Astrocyte of the spinal cord (primary cell): Measurements from ENCODE around the gene ULK4.

Experiments
- DNase-seq: peaks from one replicate; pipeline ENCODE4 v3.0.0; 2011; ENCODE audit warnings: low read depth, low spot score
- H3K4me3 ChIP-seq: 2 replicates; pipeline ENCODE4 v1.5.1; 2011; ENCODE audit warnings: low read depth, mild to moderate bottlenecking, low read length, moderate library complexity
- in situ Hi-C: cut with HindIII; loops from 2 replicates; pipeline ENCODE4 v1.10.0; 2017; ENCODE audit warnings: low sequenced_read_pairs
- TF ChIP-seq, protein P1 (sequence below): IDR thresholded peaks from 2 replicates; pipeline ENCODE4 v1.5.1; 2012; ENCODE audit warnings: low read depth, mild to moderate bottlenecking, low read length, inconsistent platforms

The ULK4 gene

DNA sequence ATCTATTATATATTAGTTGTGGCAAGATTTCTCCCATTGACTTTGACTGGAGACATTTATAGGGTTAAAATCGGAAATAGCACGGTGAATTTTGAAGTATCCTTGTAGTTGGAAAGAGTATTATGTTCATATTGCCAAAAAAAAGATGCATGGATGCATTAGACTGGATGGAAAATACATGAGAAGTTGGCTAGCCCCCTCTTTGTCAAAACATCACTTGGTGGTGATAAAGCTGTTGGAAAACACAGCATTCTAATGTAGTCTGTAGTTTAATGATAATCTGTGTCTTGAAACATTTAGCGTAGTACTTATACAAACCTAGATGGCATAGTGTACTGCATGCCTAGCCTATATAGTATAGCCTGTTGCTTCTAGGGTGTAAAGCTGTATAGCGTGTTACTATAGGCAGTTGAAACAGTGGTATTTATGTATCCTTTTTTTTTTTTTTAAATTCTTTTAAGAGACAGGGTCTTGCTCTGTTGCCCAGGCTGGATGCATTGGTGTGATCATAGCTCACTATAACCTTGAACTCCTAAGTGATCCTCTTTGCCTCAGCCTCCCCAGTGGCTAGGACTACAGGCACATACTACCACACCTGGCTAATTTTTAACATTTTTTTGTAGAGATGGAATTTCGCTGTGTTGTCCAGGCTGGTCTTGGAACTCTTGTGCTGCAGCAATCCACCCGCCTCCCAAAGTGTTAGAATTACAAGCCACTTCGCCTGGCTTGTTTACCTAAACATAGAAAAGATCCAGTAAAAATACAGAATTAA lies 740.8 kb downstream of the ULK4 start:
- no peak for DNase-seq
- in situ Hi-C loops: no loop called here
- TF ChIP-seq, protein P1, sequence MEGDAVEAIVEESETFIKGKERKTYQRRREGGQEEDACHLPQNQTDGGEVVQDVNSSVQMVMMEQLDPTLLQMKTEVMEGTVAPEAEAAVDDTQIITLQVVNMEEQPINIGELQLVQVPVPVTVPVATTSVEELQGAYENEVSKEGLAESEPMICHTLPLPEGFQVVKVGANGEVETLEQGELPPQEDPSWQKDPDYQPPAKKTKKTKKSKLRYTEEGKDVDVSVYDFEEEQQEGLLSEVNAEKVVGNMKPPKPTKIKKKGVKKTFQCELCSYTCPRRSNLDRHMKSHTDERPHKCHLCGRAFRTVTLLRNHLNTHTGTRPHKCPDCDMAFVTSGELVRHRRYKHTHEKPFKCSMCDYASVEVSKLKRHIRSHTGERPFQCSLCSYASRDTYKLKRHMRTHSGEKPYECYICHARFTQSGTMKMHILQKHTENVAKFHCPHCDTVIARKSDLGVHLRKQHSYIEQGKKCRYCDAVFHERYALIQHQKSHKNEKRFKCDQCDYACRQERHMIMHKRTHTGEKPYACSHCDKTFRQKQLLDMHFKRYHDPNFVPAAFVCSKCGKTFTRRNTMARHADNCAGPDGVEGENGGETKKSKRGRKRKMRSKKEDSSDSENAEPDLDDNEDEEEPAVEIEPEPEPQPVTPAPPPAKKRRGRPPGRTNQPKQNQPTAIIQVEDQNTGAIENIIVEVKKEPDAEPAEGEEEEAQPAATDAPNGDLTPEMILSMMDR: no peak
- no peak overlapping the region for H3K4me3 ChIP-seq

DNA sequence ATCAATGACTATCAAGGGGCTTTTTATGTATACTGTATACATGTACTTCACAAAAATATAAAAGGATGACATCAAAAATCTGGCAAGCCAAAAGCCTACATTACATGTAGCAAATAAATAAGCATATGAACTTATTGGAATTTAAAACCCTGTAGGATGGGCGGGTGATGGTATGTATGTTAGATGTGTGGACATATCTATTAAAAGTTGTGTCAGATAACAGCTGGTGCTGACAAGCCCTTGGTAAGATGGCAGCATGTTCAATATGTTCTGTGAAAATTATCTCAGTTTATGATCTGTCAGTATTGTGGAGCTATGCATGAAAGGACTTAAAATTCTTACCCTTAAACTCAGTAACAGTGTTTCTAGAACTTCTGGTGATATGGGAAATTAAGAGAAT lies 742.5 kb downstream of the ULK4 start:
- in situ Hi-C loops: no loop called here
- TF ChIP-seq, protein P1: no peak
- no peak overlapping the region for H3K4me3 ChIP-seq
- no peak for DNase-seq

DNA sequence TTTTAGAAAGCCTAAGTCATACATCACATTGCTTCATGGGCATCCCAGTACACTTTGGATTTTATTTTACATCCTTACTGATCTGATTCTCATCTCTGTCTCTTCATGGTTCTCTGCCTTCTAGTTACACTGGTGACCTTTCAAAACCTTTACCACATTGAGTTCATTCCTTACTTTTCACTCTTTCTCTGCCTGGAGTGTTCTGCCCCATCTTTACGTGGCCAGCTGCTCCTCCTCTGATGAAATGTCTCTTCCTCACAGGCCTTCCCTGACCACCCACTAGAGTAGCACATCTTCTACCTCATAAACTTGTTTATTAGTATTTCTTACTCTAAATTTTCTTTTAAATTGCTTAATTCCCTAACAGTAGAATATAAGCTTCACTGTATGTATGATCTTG lies 744.9 kb downstream of the ULK4 start:
- in situ Hi-C loops: no loop called here
- no peak overlapping the region for H3K4me3 ChIP-seq
- no peak for DNase-seq
- TF ChIP-seq, protein P1: no peak

- in situ Hi-C loops: no loop called here
- DNase-seq: no peak
- no peak overlapping the region for H3K4me3 ChIP-seq
- TF ChIP-seq, protein P1: no peak
Observed at GRCh38 chr3:41216422-41216821, 745.5 kb downstream of the ULK4 start.

DNA sequence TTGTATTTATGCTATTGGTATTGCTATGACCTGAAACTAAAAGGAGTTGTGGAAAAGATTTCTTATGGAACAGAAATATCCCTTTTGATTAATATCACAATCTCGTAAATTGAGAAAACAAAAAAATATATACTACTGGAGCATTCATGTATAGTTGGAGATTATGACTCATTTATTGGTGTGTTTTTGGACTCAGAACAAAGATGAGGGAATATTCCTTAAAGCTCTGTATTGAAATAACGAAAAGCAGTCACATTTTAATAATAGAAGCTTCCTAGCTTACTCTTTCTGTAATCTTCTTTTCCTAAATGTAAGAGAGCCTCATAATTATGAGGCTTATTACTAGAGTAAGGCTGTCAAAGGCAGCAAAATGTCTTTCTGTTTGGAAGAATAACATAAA lies 748.3 kb downstream of the ULK4 start:
- in situ Hi-C loops: no loop called here
- TF ChIP-seq, protein P1: no peak
- no peak for DNase-seq
- no peak overlapping the region for H3K4me3 ChIP-seq

GRCh38 chr3:41212088-41212487 lies 749.8 kb downstream of the ULK4 start:
- TF ChIP-seq, protein P1: no peak
- no peak for DNase-seq
- H3K4me3 ChIP-seq: no peak overlapping the region
- in situ Hi-C loops: no loop called here
